Activated CD8-positive, alpha-beta memory T cell treated with anti-CD3 and anti-CD28 coated beads for 36 hours (primary cell): ENCODE data around the gene SLC12A3. TPM values are rescaled to one million over a fixed set of nuclear protein-coding genes. Genes with fewer than 3 reads are reported as not detected.
"Not testable (repeated sequence)": the region's sequence is repeated elsewhere in the genome, so short reads cannot be mapped to it uniquely, and the experiment has no call there.

Source experiments
- CTCF ChIA-PET: fragments of 350-600 bp; sonication (Branson Sonifier 250); formaldehyde crosslinking; loops from one replicate; lab custom pipeline; 2021; ENCODE audit warnings: antibody characterized with exemption; lab: Charles Lee
- POLR2A ChIA-PET: fragments of 350-600 bp; sonication (Branson Sonifier 250); formaldehyde crosslinking; loops from one replicate; lab custom pipeline; 2021; ENCODE audit warnings: antibody characterized with exemption; lab: Charles Lee
- total RNA-seq, 2 experiments: library from RNA; stranded (reverse); gene quantifications; one replicate each; pipeline ENCODE4 v1.2.3, GENCODE V29; 2021

The SLC12A3 gene
- total RNA-seq, 2 experiments from 2014 or later = not detected

- POLR2A ChIA-PET = no interaction called here
- CTCF ChIA-PET = no interaction called here
These were observed 15.2 kb downstream of the SLC12A3 start for GRCh38 chr16:56880176-56880575.

GRCh38 chr16:56880685-56881084 lies 15.7 kb downstream of the SLC12A3 start:
- POLR2A ChIA-PET = no interaction called here
- CTCF ChIA-PET = no interaction called here

GRCh38 chr16:56882077-56882800 lies 17.2 kb downstream of the SLC12A3 start:
- ChIA-PET POLR2A (interaction anchor here (0.6 kb wide), 1 partner anchor 43 kb away, joined by 4 read pairs; no protein-coding TSS in a partner anchor), CTCF (interaction anchor here (0.7 to 1.0 kb wide), 3 partner anchors 13 to 82 kb away, joined by 3 to 4 read pairs (median 3); no protein-coding TSS in a partner anchor)

- POLR2A ChIA-PET = no interaction called here
- CTCF ChIA-PET = interaction anchor here (0.7 kb wide), 2 partner anchors 47 to 68 kb away, joined by 4 to 5 read pairs; no protein-coding TSS in a partner anchor
These were observed 18.6 kb downstream of the SLC12A3 start for GRCh38 chr16:56883586-56883985.

- CTCF ChIA-PET = no interaction called here
- POLR2A ChIA-PET = no interaction called here
These were observed 19.1 kb downstream of the SLC12A3 start for GRCh38 chr16:56884026-56884582.

- POLR2A ChIA-PET, CTCF ChIA-PET: not testable (repeated sequence)
These were observed 19.9 kb downstream of the SLC12A3 start for GRCh38 chr16:56884929-56885328.

- ChIA-PET POLR2A (no interaction called here), CTCF (interaction anchor here (0.6 kb wide), 1 partner anchor 79 kb away, joined by 3 read pairs; no protein-coding TSS in a partner anchor)
These were observed 20.6 kb downstream of the SLC12A3 start for GRCh38 chr16:56885446-56886162.

GRCh38 chr16:56886296-56886695 lies 21.3 kb downstream of the SLC12A3 start:
- ChIA-PET POLR2A (no interaction called here), CTCF (no interaction called here)

- ChIA-PET POLR2A (no interaction called here), CTCF (no interaction called here)
These were observed 21.8 kb downstream of the SLC12A3 start for GRCh38 chr16:56886826-56887225.

GRCh38 chr16:56888806-56889205 lies 23.8 kb downstream of the SLC12A3 start:
- ChIA-PET CTCF (interaction anchor here (1.0 kb wide), 1 partner anchor 22 kb away, joined by 3 read pairs; no protein-coding TSS in a partner anchor), POLR2A (no interaction called here)

GRCh38 chr16:56889206-56889605 lies 24.2 kb downstream of the SLC12A3 start:
- CTCF ChIA-PET = interaction anchor here (1.4 kb wide), 1 partner anchor 67 kb away, joined by 3 read pairs; no protein-coding TSS in a partner anchor
- POLR2A ChIA-PET = no interaction called here

GRCh38 chr16:56891685-56892084 lies 26.7 kb downstream of the SLC12A3 start:
- ChIA-PET CTCF (no interaction called here), POLR2A (no interaction called here)

GRCh38 chr16:56892705-56893104 lies 27.7 kb downstream of the SLC12A3 start:
- ChIA-PET CTCF (interaction anchor here (0.6 kb wide), 1 partner anchor 25 kb away, joined by 4 read pairs; no protein-coding TSS in a partner anchor), POLR2A (no interaction called here)

GRCh38 chr16:56894331-56894917 lies 29.4 kb downstream of the SLC12A3 start:
- ChIA-PET POLR2A (no interaction called here), CTCF (interaction anchor here (1.0 kb wide), 1 partner anchor 27 kb away, joined by 4 read pairs; no protein-coding TSS in a partner anchor)

- CTCF ChIA-PET = no interaction called here
- POLR2A ChIA-PET = no interaction called here
These were observed 30.8 kb downstream of the SLC12A3 start for GRCh38 chr16:56895813-56896212.

GRCh38 chr16:56896244-56896643 lies 31.2 kb downstream of the SLC12A3 start:
- POLR2A ChIA-PET = no interaction called here
- CTCF ChIA-PET = no interaction called here

GRCh38 chr16:56897026-56897799 lies 32.2 kb downstream of the SLC12A3 start:
- POLR2A ChIA-PET = no interaction called here

GRCh38 chr16:56898847-56899246 lies 33.8 kb downstream of the SLC12A3 start:
- POLR2A ChIA-PET = no interaction called here
- CTCF ChIA-PET = no interaction called here

More at GRCh38 chr16:56897026-56897799, 32.2 kb downstream of the SLC12A3 start:
- CTCF ChIA-PET = no interaction called here

GRCh38 chr16:56903866-56904265 lies 38.9 kb downstream of the SLC12A3 start:
- ChIA-PET CTCF (interaction anchor here (0.8 to 0.9 kb wide), 2 partner anchors 23 to 26 kb away, joined by 3 read pairs; no protein-coding TSS in a partner anchor), POLR2A (no interaction called here)
